Right renal pelvis (tissue), 4 donors: ENCODE measurements around the gene ZDHHC6. TPM values are rescaled to one million over a fixed set of nuclear protein-coding genes. Genes with fewer than 3 reads are reported as not detected.
"Not testable (repeated sequence)": the region's sequence is repeated elsewhere in the genome, so short reads cannot be mapped to it uniquely, and the experiment has no call there.

Experiments
- DNase-seq, 4 donors: peaks; one replicate each; pipeline ENCODE4 v3.0.0-alpha.2; 2013; ENCODE audit warnings: low read depth in 4 of 4, low spot score in 3 of 4, missing footprints in 1 of 4
- polyA plus RNA-seq, 4 donors: library from polyadenylated mRNA; unstranded; fragments of 120-200 nt; gene quantifications; one replicate each; pipeline ENCODE4 v1.2.1, GENCODE V29; 2013; ENCODE audit not compliant: insufficient read length in 4 of 4

Gene ZDHHC6
- 10 to 100 TPM; 65.4 to 82.4 (median 74.6) TPM for polyA plus RNA-seq

GRCh38 chr10:112446855-112447619 lies at the start of gene ZDHHC6, which contains the start of gene VTI1A:
TSS of gene ZDHHC6 (minus strand) at chr10:112446914. CDS start at chr10:112445436, 1,478 bp downstream.
TSS of gene VTI1A (plus strand) at chr10:112447215. CDS start at chr10:112447374, 159 bp downstream.
- DNase-seq: peak; percentile 75 to 87 (median 80)

GRCh38 chr10:112492736-112493135 lies 46.0 kb upstream of the ZDHHC6 start:
- DNase-seq: no peak

- no peak for DNase-seq
These were observed 44.4 kb upstream of the ZDHHC6 start for GRCh38 chr10:112491144-112491543.

- DNase-seq: no peak
These were observed 43.8 kb upstream of the ZDHHC6 start for GRCh38 chr10:112490545-112490944.

GRCh38 chr10:112487964-112488363 lies 41.2 kb upstream of the ZDHHC6 start:
- DNase-seq: no peak

- DNase-seq: no peak
These were observed 37.7 kb upstream of the ZDHHC6 start for GRCh38 chr10:112484399-112484798.

GRCh38 chr10:112481602-112482001 lies 34.9 kb upstream of the ZDHHC6 start:
- DNase-seq: no peak

- no peak for DNase-seq
These were observed 29.0 kb upstream of the ZDHHC6 start for GRCh38 chr10:112475575-112476218.

GRCh38 chr10:112471878-112472487 lies 25.3 kb upstream of the ZDHHC6 start:
- DNase-seq: peak in 1 of 4 donors; percentile 4

- no peak for DNase-seq
These were observed 20.9 kb upstream of the ZDHHC6 start for GRCh38 chr10:112467541-112468075.

- no peak for DNase-seq
These were observed 20.1 kb upstream of the ZDHHC6 start for GRCh38 chr10:112466802-112467201.

GRCh38 chr10:112465299-112465883 lies 18.7 kb upstream of the ZDHHC6 start:
- no peak for DNase-seq

- not testable (repeated sequence) for DNase-seq
These were observed 17.4 kb upstream of the ZDHHC6 start for GRCh38 chr10:112464074-112464473.

GRCh38 chr10:112461029-112461887 lies 14.5 kb upstream of the ZDHHC6 start:
- DNase-seq: no peak

GRCh38 chr10:112460366-112460765 lies 13.7 kb upstream of the ZDHHC6 start:
- DNase-seq: no peak

GRCh38 chr10:112456533-112456932 lies 9.8 kb upstream of the ZDHHC6 start:
- no peak for DNase-seq

GRCh38 chr10:112454910-112455779 lies 8.4 kb upstream of the ZDHHC6 start:
- DNase-seq: no peak

- no peak for DNase-seq
These were observed 2.2 kb upstream of the ZDHHC6 start for GRCh38 chr10:112448888-112449287.

GRCh38 chr10:112447620-112447928 lies 860 bp upstream of the ZDHHC6 start:
- DNase-seq: no peak
